ENCODE results near the gene SVIL.
"Not testable (repeated sequence)": the region's sequence is repeated elsewhere in the genome, so short reads cannot be mapped to it uniquely, and the experiment has no call there.

The SVIL gene

GRCh38 chr10:29596356-29596755, 38.4 kb downstream of the SVIL start:
- DNase-seq: no peak

GRCh38 chr10:29595636-29596225, 39.0 kb downstream of the SVIL start:
- no peak for DNase-seq

GRCh38 chr10:29595146-29595545, 39.6 kb downstream of the SVIL start:
- DNase-seq: no peak

- DNase-seq: no peak
Observed at GRCh38 chr10:29591651-29591968, 43.2 kb downstream of the SVIL start.

GRCh38 chr10:29590915-29591650, 43.7 kb downstream of the SVIL start:
- DNase-seq: no peak

GRCh38 chr10:29588629-29589421, 45.9 kb downstream of the SVIL start:
- DNase-seq: no peak

- DNase-seq: not testable (repeated sequence)
Observed at GRCh38 chr10:29587750-29588628, 46.8 kb downstream of the SVIL start.

- DNase-seq: not testable (repeated sequence)
Observed at GRCh38 chr10:29587102-29587749, 47.5 kb downstream of the SVIL start.

- DNase-seq: no peak
Observed at GRCh38 chr10:29586509-29586908, 48.3 kb downstream of the SVIL start.

GRCh38 chr10:29585488-29585976, 49.2 kb downstream of the SVIL start:
- no peak for DNase-seq

- DNase-seq: no peak
Observed at GRCh38 chr10:29584436-29584835, 50.3 kb downstream of the SVIL start.

- no peak for DNase-seq
Observed at GRCh38 chr10:29583674-29584073, 51.1 kb downstream of the SVIL start.

GRCh38 chr10:29582769-29583168, 52.0 kb downstream of the SVIL start:
- not testable (repeated sequence) for DNase-seq

- DNase-seq: no peak
Observed at GRCh38 chr10:29579455-29579970, 55.3 kb downstream of the SVIL start.

GRCh38 chr10:29578457-29578856, 56.3 kb downstream of the SVIL start:
- no peak for DNase-seq

GRCh38 chr10:29576681-29577080, 58.1 kb downstream of the SVIL start:
- DNase-seq: no peak

GRCh38 chr10:29575098-29575455, 59.7 kb downstream of the SVIL start:
- no peak for DNase-seq

GRCh38 chr10:29574212-29575097, 60.3 kb downstream of the SVIL start:
- not testable (repeated sequence) for DNase-seq

- not testable (repeated sequence) for DNase-seq
Observed at GRCh38 chr10:29570248-29570647, 64.5 kb downstream of the SVIL start.

GRCh38 chr10:29569795-29570194, 65.0 kb downstream of the SVIL start:
- no peak for DNase-seq

GRCh38 chr10:29567003-29567402, 67.8 kb downstream of the SVIL start:
- no peak for DNase-seq

Data from T-helper 9 cell (primary cell).